ENCODE measurements around the gene FRMD4A. TPM values are rescaled to one million over a fixed set of nuclear protein-coding genes. Genes with fewer than 3 reads are reported as not detected.

Gene FRMD4A
- total and polyA plus RNA-seq, 10 of the 15 experiments (the other 5 are each of a cell fraction or from before 2014, with no cell fraction given) = 17.8 to 75.2 (median 39.1) TPM

GRCh38 chr10:14144451-14144850, 186.3 kb downstream of the FRMD4A start:
- H3K4me2 ChIP-seq (ENCODE audit: control insufficient read depth, insufficient read depth) = no peak overlapping the region
- intact Hi-C loops (cut with micrococcal nuclease; ENCODE audit: unreplicated experiment) = no loop called here
- no peaks in the 10 kb centered on the region for H3K36me3 ChIP-seq (ENCODE audit: control insufficient read depth in 2 of 2, insufficient read depth in 2 of 2, low read length in 1 of 2)
- no peak overlapping the region for H2AFZ ChIP-seq (ENCODE audit: control insufficient read depth, low read depth, low read length)
- 4% methylated on average over 4 of the region's 4 CpGs for WGBS (ENCODE audit: insufficient coverage, insufficient replicate concordance, low lambda C conversion rate, missing lambda C conversion rate)
- ChIA-PET POLR2A (no interaction called here), RAD21 (ENCODE audit: unreplicated experiment) (no interaction called here), SMC1A (ENCODE audit: uncharacterized antibody, unreplicated experiment) (no interaction called here), CTCF (interaction anchor here (0.5 kb wide), 1 partner anchor 699 kb away, joined by 3 read pairs; no protein-coding TSS in a partner anchor)
- no peak for TF ChIP-seq ZSCAN29 (IDR thresholded peaks at IDR 0.05)
- TF ChIP-seq POU2F2 (IDR thresholded peaks at IDR 0.05; ENCODE audit: borderline replicate concordance, low read depth, low read length) = no peak
- no peak for TF ChIP-seq MTA2 (IDR thresholded peaks at IDR 0.05; ENCODE audit: low read depth)
- TF ChIP-seq IKZF1 (conservative IDR thresholded peaks at IDR 0.05) = no peak
- TF ChIP-seq MTA3 (IDR thresholded peaks at IDR 0.05; ENCODE audit: borderline replicate concordance, low read length) = no peak
- TF ChIP-seq ZNF274 (IDR thresholded peaks at IDR 0.05; ENCODE audit: insufficient read depth, insufficient read length) = no peak
- TF ChIP-seq RFX5 (IDR thresholded peaks at IDR 0.05; ENCODE audit: low read depth, low read length) = no peak
- no peak for TF ChIP-seq TCF7 (IDR thresholded peaks at IDR 0.05; ENCODE audit: borderline replicate concordance)
- no peak for TF ChIP-seq CBX3 (IDR thresholded peaks at IDR 0.05; ENCODE audit: borderline replicate concordance, low read depth)
- TF ChIP-seq HDAC2 (IDR thresholded peaks at IDR 0.05) = no peak
- TF ChIP-seq BCL3 (IDR thresholded peaks at IDR 0.05; ENCODE audit: borderline replicate concordance, insufficient read depth, low read depth, low read length, poor library complexity, severe bottlenecking) = no peak
- TF ChIP-seq, protein P1, sequence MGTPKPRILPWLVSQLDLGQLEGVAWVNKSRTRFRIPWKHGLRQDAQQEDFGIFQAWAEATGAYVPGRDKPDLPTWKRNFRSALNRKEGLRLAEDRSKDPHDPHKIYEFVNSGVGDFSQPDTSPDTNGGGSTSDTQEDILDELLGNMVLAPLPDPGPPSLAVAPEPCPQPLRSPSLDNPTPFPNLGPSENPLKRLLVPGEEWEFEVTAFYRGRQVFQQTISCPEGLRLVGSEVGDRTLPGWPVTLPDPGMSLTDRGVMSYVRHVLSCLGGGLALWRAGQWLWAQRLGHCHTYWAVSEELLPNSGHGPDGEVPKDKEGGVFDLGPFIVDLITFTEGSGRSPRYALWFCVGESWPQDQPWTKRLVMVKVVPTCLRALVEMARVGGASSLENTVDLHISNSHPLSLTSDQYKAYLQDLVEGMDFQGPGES (IDR thresholded peaks at IDR 0.05) = no peak
- TF ChIP-seq E2F8 (IDR thresholded peaks at IDR 0.05; ENCODE audit: low read depth, partially characterized antibody) = no peak
- no peak for TF ChIP-seq CREM (IDR thresholded peaks at IDR 0.05; ENCODE audit: low read depth)
- no TSS peak for BruUV-seq (replicated peaks)
- FAIRE-seq (no peak), DNase-seq (ENCODE audit: low read depth, low spot score) (no peak), ATAC-seq (no peak)
- no peaks in the 10 kb centered on the region for H3K4me1 ChIP-seq (ENCODE audit: control insufficient read depth, insufficient read depth, low read length)
- in situ Hi-C loops (cut with MboI) = no loop called here
- H3K4me3 ChIP-seq = no peak overlapping the region
- H3K27me3 ChIP-seq (replicated peaks in 1 of 2; ENCODE audit: control insufficient read depth in 2 of 2, insufficient read depth in 2 of 2, low read length in 1 of 2) = no peaks in the 10 kb centered on the region; a peak in 2 of 4 replicates
- no peaks in the 10 kb centered on the region for H4K20me1 ChIP-seq (ENCODE audit: control insufficient read depth, insufficient read depth)
- H3K27ac ChIP-seq (ENCODE audit: control insufficient read depth, insufficient read depth) = no peak overlapping the region
- no peak overlapping the region for H3K9ac ChIP-seq (ENCODE audit: control insufficient read depth, insufficient read depth, low read length)
- no peaks in the 10 kb centered on the region for H3K79me2 ChIP-seq (ENCODE audit: control insufficient read depth, insufficient read depth, low read length)
- no peaks in the 10 kb centered on the region; the same call in 2 of the 3 replicates for H3K9me3 ChIP-seq (replicated peaks; ENCODE audit: control insufficient read depth, insufficient read depth, low read length)

Measured in GM12878 (cell line).